DND-41 (cell line): Measurements from ENCODE around the gene TSPAN18.

Experiments used
- EZH2 ChIP-seq: IDR thresholded peaks from 3 replicates; pipeline ENCODE4 v1.6.1; 2012; ENCODE audit warnings: borderline replicate concordance, low read depth, mild to moderate bottlenecking, moderate library complexity, low read length, inconsistent platforms; ENCODE audit not compliant: severe bottlenecking
- TF ChIP-seq, protein P1 (sequence below): IDR thresholded peaks from 2 replicates; pipeline ENCODE4 v1.5.1; 2012; ENCODE audit warnings: borderline replicate concordance, low read length, moderate library complexity, mild to moderate bottlenecking; ENCODE audit not compliant: poor library complexity, severe bottlenecking; ENCODE audit errors: extremely low read depth

- TF ChIP-seq, protein P1, sequence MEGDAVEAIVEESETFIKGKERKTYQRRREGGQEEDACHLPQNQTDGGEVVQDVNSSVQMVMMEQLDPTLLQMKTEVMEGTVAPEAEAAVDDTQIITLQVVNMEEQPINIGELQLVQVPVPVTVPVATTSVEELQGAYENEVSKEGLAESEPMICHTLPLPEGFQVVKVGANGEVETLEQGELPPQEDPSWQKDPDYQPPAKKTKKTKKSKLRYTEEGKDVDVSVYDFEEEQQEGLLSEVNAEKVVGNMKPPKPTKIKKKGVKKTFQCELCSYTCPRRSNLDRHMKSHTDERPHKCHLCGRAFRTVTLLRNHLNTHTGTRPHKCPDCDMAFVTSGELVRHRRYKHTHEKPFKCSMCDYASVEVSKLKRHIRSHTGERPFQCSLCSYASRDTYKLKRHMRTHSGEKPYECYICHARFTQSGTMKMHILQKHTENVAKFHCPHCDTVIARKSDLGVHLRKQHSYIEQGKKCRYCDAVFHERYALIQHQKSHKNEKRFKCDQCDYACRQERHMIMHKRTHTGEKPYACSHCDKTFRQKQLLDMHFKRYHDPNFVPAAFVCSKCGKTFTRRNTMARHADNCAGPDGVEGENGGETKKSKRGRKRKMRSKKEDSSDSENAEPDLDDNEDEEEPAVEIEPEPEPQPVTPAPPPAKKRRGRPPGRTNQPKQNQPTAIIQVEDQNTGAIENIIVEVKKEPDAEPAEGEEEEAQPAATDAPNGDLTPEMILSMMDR, result no peak
- no peak for TF ChIP-seq EZH2
These were observed 142.0 kb downstream of the TSPAN18 start for GRCh38 chr11:44868455-44869421.
